Uterus (tissue), 2 donors: ENCODE data around the gene GFER.

Experiments used
- CTCF ChIP-seq, 4 experiments: fragments of 200-600 bp in 2 of 4; fragments of 450-650 bp in 2 of 4; sonication (generic) in 2 of 4; IDR thresholded peaks; one replicate each; pipeline ENCODE4 v1.5.1; 2016 to 2019; ENCODE audit warnings: antibody characterized with exemption in 4 of 4, mild to moderate bottlenecking in 2 of 4, moderate library complexity in 1 of 4
- POLR2A ChIP-seq, 2 donors: fragments of 450-650 bp; IDR thresholded peaks; one replicate each; pipeline ENCODE4 v1.6.1; 2016; ENCODE audit warnings: antibody characterized with exemption in 2 of 2, mild to moderate bottlenecking in 1 of 2, moderate library complexity in 1 of 2

- TF ChIP-seq POLR2A (IDR thresholded peaks at IDR 0.05) (no peak), CTCF (IDR thresholded peaks at IDR 0.05) (no peak)
Measured at GRCh38 chr16:1946495-1947368, 37.3 kb upstream of the GFER start.
